Measurements from ENCODE around the gene CDHR2. TPM values are rescaled to one million over a fixed set of nuclear protein-coding genes. Genes with fewer than 3 reads are reported as not detected.
A peak's percentile ranks its signal among the peaks of the same experiment; 100 is the strongest.

Gene CDHR2
- total and polyA plus RNA-seq, 2 donors from 2014 or later, result 4.2 to 8.0 TPM

- Histone ChIP-seq H3K4me3 (ENCODE audit: low read length in 3 of 3) (no peak overlapping the region), H3K9ac (ENCODE audit: low read length in 3 of 3) (no peak overlapping the region), H3K27ac (ENCODE audit: low read depth in 2 of 2, low read length in 2 of 2) (no peak overlapping the region), H3K9me3 (ENCODE audit: control insufficient read depth in 2 of 3, insufficient read depth in 1 of 3, low read length in 3 of 3) (no peaks in the 10 kb centered on the region), H3K27me3 (ENCODE audit: control insufficient read depth, insufficient read depth, low read length) (no peaks in the 10 kb centered on the region), H3K36me3 (ENCODE audit: control insufficient read depth in 2 of 3, insufficient read depth in 3 of 3, low read length in 3 of 3) (peaks cover 0 to 27% (median 15%) of the 10 kb centered on the region in 3 donors), H3K4me1 (ENCODE audit: control insufficient read depth in 2 of 3, insufficient read depth in 2 of 3, low read depth in 1 of 3, low read length in 3 of 3) (no peaks in the 10 kb centered on the region)
- DNase-seq (peak in 1 of 5 donors; percentile 61), FAIRE-seq (no peak)
- TF ChIP-seq CTCF (IDR thresholded peaks at IDR 0.05; ENCODE audit: borderline replicate concordance, extremely low read depth, insufficient read depth), result no peak
- intact Hi-C loops (cut with DNase I), result no loop called here
Observed at GRCh38 chr5:176527246-176528222, 21.6 kb upstream of the CDHR2 start.

- DNase-seq (peak in 1 of 5 donors; percentile 53), FAIRE-seq (no peak)
- no peak overlapping the region for H3K9ac ChIP-seq (ENCODE audit: low read length in 3 of 3)
- TF ChIP-seq CTCF (IDR thresholded peaks at IDR 0.05; ENCODE audit: borderline replicate concordance, extremely low read depth, insufficient read depth), result no peak
- intact Hi-C loops (cut with DNase I), result no loop called here
- no peaks in the 10 kb centered on the region for H3K27me3 ChIP-seq (ENCODE audit: control insufficient read depth, insufficient read depth, low read length)
- H3K9me3 ChIP-seq (ENCODE audit: control insufficient read depth in 2 of 3, insufficient read depth in 1 of 3, low read length in 3 of 3), result no peaks in the 10 kb centered on the region
- peaks cover 0 to 27% (median 15%) of the 10 kb centered on the region in 3 donors for H3K36me3 ChIP-seq (ENCODE audit: control insufficient read depth in 2 of 3, insufficient read depth in 3 of 3, low read length in 3 of 3)
- H3K4me3 ChIP-seq (ENCODE audit: low read length in 3 of 3), result no peak overlapping the region
- H3K4me1 ChIP-seq (ENCODE audit: control insufficient read depth in 2 of 3, insufficient read depth in 2 of 3, low read depth in 1 of 3, low read length in 3 of 3), result peaks cover 0 to 5% (median 0%) of the 10 kb centered on the region in 3 donors
- H3K27ac ChIP-seq (ENCODE audit: low read depth in 2 of 2, low read length in 2 of 2), result no peak overlapping the region
Observed at GRCh38 chr5:176528301-176528700, 20.8 kb upstream of the CDHR2 start.

GRCh38 chr5:176528761-176529115 is 20.4 kb upstream of the CDHR2 start:
- DNase-seq (peak in 1 of 5 donors; percentile 75), FAIRE-seq (no peak)
- no peak overlapping the region for H3K9ac ChIP-seq (ENCODE audit: low read length in 3 of 3)
- no peak overlapping the region for H3K27ac ChIP-seq (ENCODE audit: low read depth in 2 of 2, low read length in 2 of 2)
- intact Hi-C loops (cut with DNase I), result no loop called here
- H3K9me3 ChIP-seq (ENCODE audit: control insufficient read depth in 2 of 3, insufficient read depth in 1 of 3, low read length in 3 of 3), result no peaks in the 10 kb centered on the region
- peaks cover 0 to 10% (median 2%) of the 10 kb centered on the region in 3 donors for H3K4me1 ChIP-seq (ENCODE audit: control insufficient read depth in 2 of 3, insufficient read depth in 2 of 3, low read depth in 1 of 3, low read length in 3 of 3)
- H3K36me3 ChIP-seq (ENCODE audit: control insufficient read depth in 2 of 3, insufficient read depth in 3 of 3, low read length in 3 of 3), result peaks cover 0 to 27% (median 15%) of the 10 kb centered on the region in 3 donors
- no peak for TF ChIP-seq CTCF (IDR thresholded peaks at IDR 0.05; ENCODE audit: borderline replicate concordance, extremely low read depth, insufficient read depth)
- no peaks in the 10 kb centered on the region for H3K27me3 ChIP-seq (ENCODE audit: control insufficient read depth, insufficient read depth, low read length)
- no peak overlapping the region for H3K4me3 ChIP-seq (ENCODE audit: low read length in 3 of 3)
